Dedifferentiated amniotic fluid mesenchymal stem cell (primary cell): Measurements from ENCODE around the gene OR10D3.
"Not testable (repeated sequence)": the region's sequence is repeated elsewhere in the genome, so short reads cannot be mapped to it uniquely, and the experiment has no call there.

Source experiments
- DNase-seq: peaks from one replicate; pipeline ENCODE4 v3.0.0-alpha.2; 2016; ENCODE audit errors: extremely low spot score

Gene OR10D3

DNA sequence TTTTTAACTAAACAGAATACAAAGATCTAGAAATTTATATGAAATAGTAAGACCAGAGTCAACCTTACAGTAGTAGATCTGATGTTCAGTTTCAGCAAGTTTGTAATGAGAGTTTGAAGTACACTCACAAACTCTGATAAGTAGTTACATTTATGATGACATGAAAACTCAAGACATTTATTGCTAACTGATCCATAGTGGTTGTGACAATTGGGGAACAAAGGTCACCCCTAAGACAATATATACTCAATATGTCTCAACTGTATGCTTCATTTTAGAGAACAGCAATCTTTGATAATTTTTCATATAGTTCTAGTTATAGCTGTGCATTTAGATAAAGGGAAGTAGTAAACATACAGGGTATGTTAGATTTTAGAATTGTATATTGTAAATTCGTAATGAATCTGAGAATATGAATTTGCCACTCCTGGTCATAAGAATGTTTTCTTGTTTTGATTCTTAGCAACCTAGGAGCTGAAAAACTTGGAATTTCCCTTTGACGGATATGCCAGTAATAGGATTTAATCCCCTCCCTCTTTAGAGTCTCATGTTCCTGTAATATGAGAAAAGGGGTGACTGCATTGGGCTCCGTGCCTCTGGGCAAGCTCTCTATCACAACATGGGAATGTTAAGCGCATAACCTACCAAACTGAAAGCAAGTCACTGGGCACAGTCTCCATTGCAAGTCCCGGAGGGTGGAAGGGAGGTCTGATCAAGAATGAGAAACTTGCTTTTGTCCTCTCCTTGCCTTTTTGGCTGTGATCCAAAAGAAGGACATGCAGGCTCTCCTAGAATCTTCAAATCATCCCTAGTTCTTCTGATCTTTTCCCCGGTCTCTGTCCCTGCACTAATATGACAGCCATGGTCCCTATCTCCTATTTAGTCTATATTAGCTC is 11.4 kb downstream of the OR10D3 start:
- peak; percentile 58 for DNase-seq

DNA sequence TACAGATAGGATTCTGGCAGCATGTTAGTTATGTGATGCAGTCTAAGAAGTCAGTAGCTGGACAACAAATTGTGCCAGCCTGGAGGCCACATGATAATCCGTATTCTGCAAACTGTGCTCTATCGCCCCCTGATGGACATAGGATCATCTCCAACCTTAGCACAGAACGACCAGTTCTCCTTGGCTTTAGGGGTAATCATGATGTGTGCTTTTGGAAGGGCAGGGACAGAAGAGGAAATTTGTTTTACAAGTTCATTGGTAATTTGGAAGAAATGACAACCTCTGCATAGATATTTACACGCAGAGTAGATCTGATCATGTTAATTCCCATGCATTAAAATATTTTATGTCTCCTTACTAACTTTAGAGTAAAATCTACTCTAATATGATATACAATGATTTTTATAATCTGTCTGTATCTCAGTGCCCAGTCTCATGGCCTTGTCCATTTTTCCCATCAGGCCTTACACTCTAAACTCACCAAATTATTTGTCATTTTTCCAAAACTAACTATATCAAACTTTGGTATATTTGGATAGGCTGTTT is 12.1 kb downstream of the OR10D3 start:
- DNase-seq, result peak; percentile 29

DNA sequence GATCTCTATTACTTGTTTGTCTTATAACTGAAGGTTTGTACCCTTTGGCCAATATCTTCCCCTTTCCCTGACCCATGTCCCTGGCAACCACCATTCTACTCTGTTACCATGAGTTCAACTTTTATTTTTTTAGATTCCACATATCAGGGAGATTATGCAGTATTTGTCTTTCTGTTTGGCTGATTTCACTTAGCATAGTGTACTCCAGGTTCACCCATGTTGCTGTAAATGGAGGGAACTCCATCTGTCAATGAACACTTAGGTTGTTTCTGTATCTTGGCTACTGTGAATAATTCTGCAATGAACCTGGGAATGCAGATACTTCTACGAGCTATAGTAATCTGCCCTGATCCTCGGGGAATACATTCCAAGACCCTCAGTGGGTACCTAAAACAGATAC is 14.9 kb downstream of the OR10D3 start:
- no peak for DNase-seq

GRCh38 chr11:124198897-124199296 is 15.8 kb downstream of the OR10D3 start:
- no peak for DNase-seq

DNA sequence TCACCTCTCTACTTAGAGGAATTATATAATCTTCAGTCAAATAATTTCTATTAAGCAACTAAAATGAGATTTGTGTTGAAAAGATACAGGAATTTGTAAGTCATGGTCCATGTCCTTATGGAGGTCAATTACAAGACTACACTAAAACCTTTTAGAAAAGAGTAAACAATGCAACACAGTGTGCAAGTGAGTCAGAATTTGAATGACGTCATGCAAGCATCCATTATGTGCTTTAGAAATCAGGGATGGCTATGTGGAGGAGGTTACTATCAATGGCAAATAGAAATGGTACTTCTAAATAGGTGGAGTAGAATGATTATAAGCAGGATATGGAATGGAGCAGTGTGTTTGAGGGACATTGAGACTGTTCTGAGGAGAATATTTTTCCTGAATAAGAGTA is 16.6 kb downstream of the OR10D3 start:
- DNase-seq, result no peak

DNA sequence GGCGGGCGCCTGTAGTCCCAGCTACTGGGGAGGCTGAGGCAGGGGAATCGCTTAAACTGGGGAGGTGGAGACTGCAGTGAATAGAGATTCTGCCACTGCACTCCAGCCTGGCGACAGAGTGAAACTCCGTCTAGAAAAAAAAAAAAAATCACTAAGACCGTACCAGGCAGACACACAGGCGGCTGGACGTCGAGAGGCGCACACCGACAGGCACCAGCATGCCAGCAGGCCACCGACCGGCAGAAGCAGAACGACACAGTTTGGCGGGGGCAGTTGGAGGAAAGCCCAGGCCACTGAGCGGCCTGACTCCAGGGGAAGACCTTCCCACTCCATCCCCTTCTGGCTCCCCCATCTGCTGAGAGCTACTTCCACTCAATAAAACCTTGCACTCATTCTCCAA is 17.5 kb downstream of the OR10D3 start:
- DNase-seq, result no peak

DNA sequence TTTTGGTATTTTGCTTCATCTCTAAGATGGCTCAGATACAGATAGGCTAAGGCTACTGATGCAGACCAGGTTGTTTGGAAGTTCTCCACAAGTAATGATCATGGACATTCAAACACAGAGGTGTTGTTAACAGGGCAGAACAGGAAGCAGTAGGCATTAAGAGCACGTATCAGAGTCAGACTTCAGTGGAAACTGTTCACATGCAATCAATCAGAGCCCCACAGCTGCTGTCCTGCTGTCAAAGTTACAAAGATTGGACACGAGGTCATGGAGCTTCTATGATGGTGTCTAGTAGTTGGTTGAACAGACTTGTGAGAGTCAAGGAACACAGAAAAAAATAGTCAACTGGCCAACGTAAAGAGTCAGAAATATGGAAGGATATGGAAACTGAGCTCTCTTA is 19.8 kb downstream of the OR10D3 start:
- no peak for DNase-seq

DNA sequence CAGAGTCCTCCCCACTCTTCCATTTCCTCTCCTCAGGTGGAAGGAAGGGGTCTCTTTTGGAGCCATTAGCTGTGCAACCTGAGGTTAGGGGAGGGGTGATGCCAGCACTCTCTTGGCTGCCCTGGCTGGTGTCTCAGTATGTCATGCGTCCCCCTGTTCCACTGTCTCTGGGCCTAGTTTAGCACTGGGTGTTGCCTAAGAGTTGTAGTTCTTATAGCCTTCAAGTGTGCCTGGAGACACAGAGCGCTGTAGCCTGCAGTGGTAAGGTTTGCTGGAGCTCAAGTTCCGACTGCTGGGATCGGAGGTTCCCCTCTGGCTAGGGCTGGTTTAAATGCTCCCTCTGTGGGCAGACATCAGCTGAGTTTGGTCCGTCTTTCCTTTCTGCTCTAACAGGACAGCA is 20.9 kb downstream of the OR10D3 start:
- DNase-seq, result no peak

- no peak for DNase-seq
Observed at GRCh38 chr11:124207102-124207792, 24.1 kb downstream of the OR10D3 start.

DNA sequence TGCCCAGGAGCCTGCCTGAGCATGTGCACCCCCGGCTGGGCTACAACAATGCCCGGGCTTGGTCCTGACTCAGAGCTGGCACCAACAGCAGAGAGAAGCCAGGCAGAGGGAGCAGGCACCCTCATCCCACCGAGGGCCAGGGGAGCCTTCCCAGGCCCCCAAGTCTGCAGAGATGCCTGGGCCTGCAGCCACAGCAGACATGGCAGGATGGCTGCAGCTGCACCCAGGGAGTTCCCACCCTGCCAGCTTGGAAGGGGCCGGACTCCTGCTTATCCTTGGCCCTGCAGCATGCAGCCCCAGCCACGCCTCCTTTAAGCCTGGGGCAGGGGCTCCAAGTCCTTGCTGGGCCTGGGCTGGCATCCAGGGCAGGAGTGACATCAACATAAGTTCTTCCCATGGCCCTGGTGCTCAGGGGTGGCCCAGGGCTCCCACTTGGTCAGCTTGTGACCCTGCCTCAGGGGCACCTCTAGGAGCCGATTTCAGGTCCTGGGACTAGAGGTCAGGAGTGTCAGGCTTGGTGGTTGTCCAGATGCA is 26.7 kb downstream of the OR10D3 start:
- DNase-seq, result no peak

DNA sequence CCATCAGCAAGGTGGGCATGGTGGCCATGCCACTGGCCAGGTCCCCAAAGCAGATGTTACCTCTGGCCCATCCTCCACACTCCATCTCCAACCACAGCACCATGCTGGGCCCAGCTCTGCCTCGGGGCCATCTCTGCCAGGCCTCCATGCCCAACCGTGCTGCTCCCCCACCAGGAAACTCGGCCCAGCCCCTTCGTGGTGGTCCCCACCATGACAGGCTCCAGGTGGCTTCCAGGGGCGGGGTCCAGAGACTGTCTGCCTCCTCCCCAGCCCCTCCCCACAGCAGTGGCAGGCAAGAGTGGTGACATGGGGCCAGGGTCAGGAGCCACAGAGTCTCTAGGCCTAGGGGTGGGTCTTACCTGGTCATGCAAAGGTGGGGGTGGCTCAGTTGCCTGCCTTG is 27.3 kb downstream of the OR10D3 start:
- no peak for DNase-seq

DNA sequence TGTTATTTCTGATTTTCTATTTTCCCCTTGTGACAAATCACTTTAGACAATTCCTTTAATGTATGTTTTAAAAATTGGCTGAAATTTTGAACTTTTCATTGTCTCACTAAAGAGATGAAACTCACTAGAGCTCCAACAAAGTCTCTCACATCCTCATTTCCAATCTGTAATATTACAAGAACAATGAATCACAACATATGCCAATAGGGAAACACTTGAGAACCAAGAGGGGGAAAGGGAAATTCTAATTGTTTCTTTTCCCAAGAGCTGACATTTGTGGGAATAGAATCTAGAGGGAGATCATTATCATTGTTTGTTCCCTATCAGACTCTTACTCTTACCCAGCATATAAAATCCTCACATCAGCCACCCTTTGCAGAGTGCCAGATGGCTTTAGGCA is 28.2 kb downstream of the OR10D3 start:
- no peak for DNase-seq

- no peak for DNase-seq
Observed at GRCh38 chr11:124214027-124214426, 30.9 kb downstream of the OR10D3 start.

- DNase-seq, result no peak
Observed at GRCh38 chr11:124219126-124219525, 36.0 kb downstream of the OR10D3 start.

GRCh38 chr11:124222407-124222806 is 39.3 kb downstream of the OR10D3 start:
- DNase-seq, result no peak

DNA sequence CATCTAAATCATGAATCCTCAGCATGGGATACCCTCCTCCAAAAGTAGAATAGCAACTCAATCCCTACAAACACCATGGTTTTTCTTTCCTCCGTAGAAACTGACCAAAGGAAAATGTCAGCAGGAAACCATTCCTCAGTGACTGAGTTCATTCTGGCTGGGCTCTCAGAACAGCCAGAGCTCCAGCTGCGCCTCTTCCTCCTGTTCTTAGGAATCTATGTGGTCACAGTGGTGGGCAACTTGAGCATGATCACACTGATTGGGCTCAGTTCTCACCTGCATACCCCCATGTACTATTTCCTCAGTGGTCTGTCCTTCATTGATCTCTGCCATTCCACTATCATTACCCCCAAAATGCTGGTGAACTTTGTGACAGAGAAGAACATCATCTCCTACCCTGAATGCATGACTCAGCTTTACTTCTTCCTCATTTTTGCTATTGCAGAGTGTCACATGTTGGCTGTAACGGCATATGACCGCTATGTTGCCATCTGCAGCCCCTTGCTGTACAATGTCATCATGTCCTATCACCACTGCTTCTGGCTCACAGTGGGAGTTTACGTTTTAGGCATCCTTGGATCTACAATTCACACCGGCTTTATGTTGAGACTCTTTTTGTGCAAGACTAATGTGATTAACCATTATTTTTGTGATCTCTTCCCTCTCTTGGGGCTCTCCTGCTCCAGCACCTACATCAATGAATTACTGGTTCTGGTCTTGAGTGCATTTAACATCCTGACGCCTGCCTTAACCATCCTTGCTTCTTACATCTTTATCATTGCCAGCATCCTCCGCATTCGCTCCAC is 41.7 kb downstream of the OR10D3 start:
- not testable (repeated sequence) for DNase-seq

- no peak for DNase-seq
Observed at GRCh38 chr11:124225471-124225870, 42.3 kb downstream of the OR10D3 start.

DNA sequence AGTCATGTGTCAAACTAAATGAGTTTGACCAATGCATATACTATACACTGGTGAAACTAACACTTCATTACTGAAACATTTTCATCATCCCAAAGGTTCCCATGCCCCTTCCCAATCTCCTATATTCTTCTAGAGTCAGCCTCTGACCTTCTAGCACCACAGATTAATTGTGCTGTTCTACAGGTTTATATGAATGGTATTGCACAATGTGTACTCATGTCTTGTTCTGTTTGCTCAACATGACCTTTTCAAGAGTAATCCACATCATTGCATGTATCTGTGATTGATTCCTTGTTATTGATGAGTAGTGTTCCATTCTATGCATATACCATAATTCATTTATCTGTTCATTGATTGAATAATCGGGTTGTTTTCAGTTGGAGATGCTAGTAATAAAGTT is 50.2 kb downstream of the OR10D3 start:
- no peak for DNase-seq
